Parathyroid adenoma (tissue), 2 donors: ENCODE measurements around the gene NUFIP2.

ENCODE experiments used
- H2AFZ ChIP-seq: fragments of 300-600 bp; sonication (generic); one replicate; pipeline ENCODE4 v1.7.0; 2017; ENCODE audit warnings: antibody characterized with exemption, mild to moderate bottlenecking
- H3K27ac ChIP-seq: fragments of 300-600 bp; sonication (generic); one replicate; pipeline ENCODE4 v1.7.0; 2017
- H3K27me3 ChIP-seq: fragments of 300-600 bp; sonication (generic); one replicate; pipeline ENCODE4 v1.7.0; 2017; ENCODE audit warnings: low read length; ENCODE audit not compliant: control insufficient read depth, insufficient read depth
- H3K36me3 ChIP-seq: fragments of 300-600 bp; sonication (generic); one replicate; pipeline ENCODE4 v1.7.0; 2017; ENCODE audit warnings: low read length; ENCODE audit not compliant: control insufficient read depth, insufficient read depth
- H3K4me1 ChIP-seq: fragments of 300-600 bp; sonication (generic); one replicate; pipeline ENCODE4 v1.7.0; 2017; ENCODE audit warnings: control low read depth
- H3K4me2 ChIP-seq: fragments of 300-600 bp; sonication (generic); one replicate; pipeline ENCODE4 v1.7.0; 2017; ENCODE audit warnings: low read length
- H3K4me3 ChIP-seq: fragments of 300-600 bp; sonication (generic); one replicate; pipeline ENCODE4 v1.7.0; 2017; ENCODE audit warnings: low read depth, low read length
- H3K79me2 ChIP-seq: fragments of 300-600 bp; sonication (generic); one replicate; pipeline ENCODE4 v1.7.0; 2017; ENCODE audit warnings: control low read depth
- H3K9ac ChIP-seq: fragments of 300-600 bp; sonication (generic); one replicate; pipeline ENCODE4 v1.7.0; 2017; ENCODE audit warnings: mild to moderate bottlenecking
- H3K9me3 ChIP-seq: fragments of 300-600 bp; sonication (generic); one replicate; pipeline ENCODE4 v1.7.0; 2017; ENCODE audit warnings: low read length; ENCODE audit not compliant: control insufficient read depth
- CTCF ChIP-seq: fragments of 300-600 bp; sonication (generic); IDR thresholded peaks from one replicate; pipeline ENCODE4 v1.7.0; 2017; ENCODE audit warnings: antibody characterized with exemption, mild to moderate bottlenecking
- donor health status: primary hyperparathyroidism.

NUFIP2 gene

GRCh38 chr17:29240968-29241963 is 52.7 kb downstream of the NUFIP2 start:
- H3K79me2 ChIP-seq: no peaks in the 10 kb centered on the region
- H3K27ac ChIP-seq: no peak overlapping the region
- H3K9me3 ChIP-seq: no peaks in the 10 kb centered on the region
- no peaks in the 10 kb centered on the region for H3K27me3 ChIP-seq
- H3K9ac ChIP-seq: no peak overlapping the region
- H3K36me3 ChIP-seq: no peaks in the 10 kb centered on the region
- no peak for TF ChIP-seq CTCF
- H3K4me2 ChIP-seq: no peak overlapping the region
- H3K4me3 ChIP-seq: no peak overlapping the region
- H3K4me1 ChIP-seq: no peaks in the 10 kb centered on the region
- peak overlapping the region; percentile 17 for H2AFZ ChIP-seq

- no peak for TF ChIP-seq CTCF
- Histone ChIP-seq H3K4me1 (no peaks in the 10 kb centered on the region), H3K9me3 (no peaks in the 10 kb centered on the region), H3K36me3 (no peaks in the 10 kb centered on the region), H3K9ac (no peak overlapping the region), H3K79me2 (no peaks in the 10 kb centered on the region), H3K4me2 (no peak overlapping the region), H3K27me3 (no peaks in the 10 kb centered on the region), H3K4me3 (no peak overlapping the region), H3K27ac (no peak overlapping the region), H2AFZ (peak overlapping the region; percentile 17)
These were observed 53.5 kb downstream of the NUFIP2 start for GRCh38 chr17:29240477-29240876.

- H3K27ac ChIP-seq: no peak overlapping the region
- no peak overlapping the region for H3K4me2 ChIP-seq
- no peak for TF ChIP-seq CTCF
- H3K4me1 ChIP-seq: no peaks in the 10 kb centered on the region
- no peak overlapping the region for H3K4me3 ChIP-seq
- H3K36me3 ChIP-seq: no peaks in the 10 kb centered on the region
- no peak overlapping the region for H3K9ac ChIP-seq
- no peaks in the 10 kb centered on the region for H3K9me3 ChIP-seq
- H2AFZ ChIP-seq: no peak overlapping the region
- no peaks in the 10 kb centered on the region for H3K27me3 ChIP-seq
- H3K79me2 ChIP-seq: no peaks in the 10 kb centered on the region
These were observed 55.7 kb downstream of the NUFIP2 start for GRCh38 chr17:29238133-29238850.

GRCh38 chr17:29237476-29238132 is 56.3 kb downstream of the NUFIP2 start:
- H3K36me3 ChIP-seq: no peaks in the 10 kb centered on the region
- no peak overlapping the region for H3K4me3 ChIP-seq
- H3K79me2 ChIP-seq: no peaks in the 10 kb centered on the region
- H3K27ac ChIP-seq: no peak overlapping the region
- no peak overlapping the region for H3K4me2 ChIP-seq
- H3K27me3 ChIP-seq: no peaks in the 10 kb centered on the region
- H3K9me3 ChIP-seq: no peaks in the 10 kb centered on the region
- H3K4me1 ChIP-seq: no peaks in the 10 kb centered on the region
- H2AFZ ChIP-seq: no peak overlapping the region
- no peak overlapping the region for H3K9ac ChIP-seq
- no peak for TF ChIP-seq CTCF
